K562 (cell line): ENCODE data around the gene NDFIP2. TPM values are rescaled to one million over a fixed set of nuclear protein-coding genes. Genes with fewer than 3 reads are reported as not detected.

ENCODE experiments used
- ATAC-seq: fragments of 200-7000 bp; cut with Tn5 transposase; 3 replicates; pipeline ENCODE4 v1.9.1; 2020; ENCODE audit warnings: moderate library complexity
- BruUV-seq: library from RNA; stranded (reverse); fragments of 400-500 nt; replicated peaks from 2 replicates; lab custom pipeline; 2021; lab: Mats Ljungman, UMichigan
- CTCF ChIA-PET: fragments of 300-600 bp; formaldehyde crosslinking; extraction: SDS; loops from one replicate; lab custom pipeline; 2021; ENCODE audit warnings: low intra/inter-chr PET ratio; lab: Yijun Ruan, JAX
- POLR2A ChIA-PET: fragments of 300-600, 350-650 bp; sonication (Branson Sonifier 250); formaldehyde crosslinking; extraction: SDS; loops from one replicate; lab custom pipeline; 2021; ENCODE audit warnings: antibody characterized with exemption, inconsistent platforms; lab: Yijun Ruan, JAX
- DNase-seq, 4 experiments: peaks; one replicate each; pipeline versions ENCODE4 v3.0.0 to v3.0.0-alpha.2; 2011 to 2018; ENCODE audit warnings: low spot score in 3 of 4, mixed read lengths in 3 of 4; ENCODE audit errors: extremely low read depth in 1 of 4
- FAIRE-seq: peaks from 2 replicates; lab custom pipeline; 2011; peaks lifted over from hg19 to GRCh38; lab: Jason Lieb, UNC
- H2AFZ ChIP-seq: 2 replicates; pipeline ENCODE4 v1.6.0; 2011; ENCODE audit warnings: low read depth, low read length, control low read depth, inconsistent platforms
- H3K27ac ChIP-seq: fragments of 200-600 bp; 3 replicates; pipeline ENCODE4 v1.8.0; 2011; ENCODE audit warnings: low read depth, mild to moderate bottlenecking, control low read depth, inconsistent platforms, low read length, moderate library complexity, mixed read lengths; ENCODE audit errors: extremely low read depth
- H3K27me3 ChIP-seq, 2 experiments: fragments of 300-600 bp in 1 of 2; 2 replicates in 1 of 2; 3 replicates in 1 of 2; pipeline versions ENCODE4 v1.6.0 to v1.8.0; 2011; ENCODE audit warnings: inconsistent platforms in 2 of 2, low read length in 2 of 2, mild to moderate bottlenecking in 1 of 2, mixed read lengths in 1 of 2, moderate library complexity in 1 of 2; ENCODE audit not compliant: control insufficient read depth in 2 of 2, insufficient read depth in 2 of 2
- H3K36me3 ChIP-seq: fragments of 300-600 bp; 3 replicates; pipeline ENCODE4 v1.8.0; 2011; ENCODE audit warnings: mild to moderate bottlenecking, low read length, inconsistent platforms; ENCODE audit not compliant: control insufficient read depth, insufficient read depth
- H3K4me1 ChIP-seq, 2 experiments: fragments of 200-600 bp in 1 of 2; replicated peaks in 1 of 2; 2 replicates in 1 of 2; 3 replicates in 1 of 2; pipeline versions ENCODE4 v1.5.1 to v1.8.0; 2011; ENCODE audit warnings: inconsistent platforms in 2 of 2, low read length in 2 of 2, mild to moderate bottlenecking in 1 of 2, mixed read lengths in 1 of 2, moderate library complexity in 1 of 2; ENCODE audit not compliant: control insufficient read depth in 2 of 2, insufficient read depth in 2 of 2
- H3K4me2 ChIP-seq: 2 replicates; pipeline ENCODE4 v1.6.1; 2011; ENCODE audit warnings: low read length, control low read depth, inconsistent platforms, mixed read lengths; ENCODE audit not compliant: insufficient read depth
- H3K4me3 ChIP-seq: fragments of 200-600 bp; sonication (generic), shearing (Covaris generic); 2 replicates; pipeline ENCODE4 v1.5.1; 2016; ENCODE audit warnings: control low read depth, inconsistent platforms
- H3K79me2 ChIP-seq: fragments of 200-600 bp; 3 replicates; pipeline ENCODE4 v1.8.0; 2011; ENCODE audit warnings: low read length, inconsistent platforms; ENCODE audit not compliant: control insufficient read depth, insufficient read depth
- H3K9ac ChIP-seq, 2 experiments: 2 replicates each; pipeline versions ENCODE4 v1.6.0 to v1.6.1; 2011; ENCODE audit warnings: low read depth in 2 of 2, low read length in 2 of 2, control low read depth in 1 of 2, inconsistent platforms in 1 of 2, mild to moderate bottlenecking in 1 of 2, mixed read lengths in 1 of 2; ENCODE audit not compliant: insufficient read depth in 1 of 2
- H3K9me1 ChIP-seq: one replicate; pipeline ENCODE4 v1.6.0; 2011; ENCODE audit warnings: inconsistent platforms, mild to moderate bottlenecking, low read length, moderate library complexity; ENCODE audit not compliant: control insufficient read depth, insufficient read depth
- H3K9me3 ChIP-seq: replicated peaks from 2 replicates; pipeline ENCODE4 v1.5.1; 2011; ENCODE audit warnings: low read depth, low read length, inconsistent platforms; ENCODE audit not compliant: control insufficient read depth, insufficient read depth
- H4K20me1 ChIP-seq: replicated peaks from 2 replicates; pipeline ENCODE4 v1.6.1; 2011; ENCODE audit warnings: low read length, inconsistent platforms, mixed read lengths; ENCODE audit not compliant: control insufficient read depth, insufficient read depth
- ATF4 ChIP-seq: fragments of 450-650 bp; formaldehyde crosslinking; IDR thresholded peaks from 2 replicates; pipeline ENCODE4 v1.4.0; 2022; ENCODE audit warnings: mild to moderate bottlenecking, moderate library complexity
- ATF7 ChIP-seq: fragments of 450-650 bp; IDR thresholded peaks from 2 replicates; pipeline ENCODE4 v1.7.1; 2014; ENCODE audit warnings: mild to moderate bottlenecking, moderate library complexity
- NCOA1 ChIP-seq: fragments of 450-650 bp; IDR thresholded peaks from 2 replicates; pipeline ENCODE4 v1.6.1; 2016; ENCODE audit warnings: low read depth
- NCOR1 ChIP-seq: fragments of 450-650 bp; IDR thresholded peaks from 2 replicates; pipeline ENCODE4 v1.6.1; 2016; ENCODE audit warnings: mild to moderate bottlenecking, moderate library complexity
- POLR3A ChIP-seq: IDR thresholded peaks from 2 replicates; pipeline ENCODE4 v1.6.1; 2011; ENCODE audit warnings: borderline replicate concordance, mild to moderate bottlenecking, moderate library complexity; ENCODE audit not compliant: insufficient read length, insufficient read depth; ENCODE audit errors: extremely low read depth
- RBM25 ChIP-seq: fragments of 200-400 bp; formaldehyde crosslinking; IDR thresholded peaks from 2 replicates; pipeline ENCODE4 v1.6.1; 2018; ENCODE audit warnings: low read length, low read depth, moderate library complexity; ENCODE audit not compliant: severe bottlenecking
- SNIP1 ChIP-seq: fragments of 450-650 bp; IDR thresholded peaks from 2 replicates; pipeline ENCODE4 v1.7.1; 2017; ENCODE audit warnings: low read depth, mild to moderate bottlenecking
- ZNF175 ChIP-seq: fragments of 200-800 bp; sonication (Bioruptor generic); IDR thresholded peaks from 2 replicates; pipeline ENCODE4 v1.6.1; 2016; ENCODE audit warnings: low read depth, mild to moderate bottlenecking, missing genetic modification characterization, missing compliant biosample characterization
- ZNF347 ChIP-seq: fragments of 450-650 bp; formaldehyde crosslinking; IDR thresholded peaks from 2 replicates; pipeline ENCODE4 v1.4.0; 2020; ENCODE audit warnings: low read depth, mild to moderate bottlenecking, moderate library complexity
- ZNF512 ChIP-seq: IDR thresholded peaks from 2 replicates; pipeline ENCODE4 v1.6.1; 2016; ENCODE audit warnings: missing genetic modification characterization, missing compliant biosample characterization
- ZNF740 ChIP-seq, 3 experiments: fragments of 200-800 bp in 1 of 3; sonication (Bioruptor generic) in 1 of 3; sonication (generic) in 1 of 3; formaldehyde crosslinking in 1 of 3; IDR thresholded peaks; 2 replicates each; pipeline versions ENCODE4 v1.6.1 to v1.8.0; 2016 to 2022; ENCODE audit warnings: mild to moderate bottlenecking in 2 of 3, missing compliant biosample characterization in 2 of 3, missing genetic modification characterization in 2 of 3, missing genetic modification reagents in 1 of 3
- WGBS: fragments of 100-300 bp; shearing (Covaris generic); methylation state at CpG from one replicate; pipeline ENCODE4 v1.1.6; 2016; ENCODE audit warnings: low coverage, mixed read lengths; ENCODE audit not compliant: insufficient coverage; ENCODE audit errors: missing lambda C conversion rate; 5-methylcytosine and 5-hydroxymethylcytosine counted together
- in situ Hi-C: fragments of 300-500 bp; cut with MboI; formaldehyde crosslinking; loops from 4 replicates; pipeline ENCODE4 v1.15.0; 2018; ENCODE audit warnings: inconsistent platforms, mixed read lengths
- intact Hi-C: fragments of 100-400 bp; cut with micrococcal nuclease; formaldehyde crosslinking; loops from 2 replicates; pipeline ENCODE4 v1.14.2; 2022
- polyA plus RNA-seq, 8 experiments: library from polyadenylated mRNA; depleted of rRNA in 4 of 8; stranded (reverse) in 5 of 8; unstranded in 3 of 8; fragments of >200 nt; fragmentation: Nextera tagmentation in 2 of 8; fragmentation: Illumina TruSeq in 1 of 8; extraction: Ambion mirVana in 2 of 8; extraction: Trizol in 1 of 8; gene quantifications; 2 replicates each; pipeline versions ENCODE4 v1.2.1 to v1.2.3, GENCODE V29; 2011 to 2014; ENCODE audit warnings: inconsistent platforms in 1 of 8, missing spikeins in 1 of 8
- total RNA-seq, 7 experiments: library from RNA; depleted of rRNA in 6 of 7; stranded (reverse); fragments of >200 nt in 6 of 7; fragmentation: Illumina TruSeq in 2 of 7; extraction: Trizol in 2 of 7; gene quantifications; 2 replicates each; pipeline versions ENCODE4 v1.2.1 to v1.2.3, GENCODE V29; 2011 to 2021; ENCODE audit warnings: low replicate concordance in 1 of 7

NDFIP2 gene
- total and polyA plus RNA-seq, 9 of the 15 experiments (the other 6 are each of a cell fraction or from before 2014, with no cell fraction given): 13.4 to 54.4 (median 27.8) TPM

- no peaks in the 10 kb centered on the region for H3K9me3 ChIP-seq
- no TSS peak for BruUV-seq
- no peak overlapping the region for H3K27ac ChIP-seq
- no peaks in the 10 kb centered on the region for H3K27me3 ChIP-seq
- CTCF ChIA-PET: no interaction called here
- H3K4me2 ChIP-seq: no peak overlapping the region
- H3K36me3 ChIP-seq: peaks cover 14% of the 10 kb centered on the region; the same call in 1 of the 3 replicates
- H2AFZ ChIP-seq: no peak overlapping the region
- ATAC-seq (no peak), FAIRE-seq (no peak), DNase-seq (no peak)
- 56% methylated on average over 3 of the region's 3 CpGs for WGBS
- POLR2A ChIA-PET: no interaction called here
- in situ Hi-C loops (no loop called here), intact Hi-C loops (no loop called here)
- H3K9me1 ChIP-seq: no peaks in the 10 kb centered on the region
- no peak overlapping the region for H3K4me3 ChIP-seq
- H3K79me2 ChIP-seq: 0 out of 3 replicates have a peak, but pooled peaks cover 9% of the 10 kb centered on the region
- TF ChIP-seq ZNF512 (tag): no peak
- no peak for TF ChIP-seq NCOA1
- no peak for TF ChIP-seq ATF7
- TF ChIP-seq ZNF740 (CRISPR knock-in tag; IDR thresholded peaks at IDR 0.05): no peak
- TF ChIP-seq ZNF740 (tag; IDR thresholded peaks at IDR 0.05): no peak
- TF ChIP-seq SNIP1: no peak
- no peak for TF ChIP-seq ZNF175
- no peak for TF ChIP-seq ATF4 (CRISPR knock-in tag)
- no peak for TF ChIP-seq ZNF347 (CRISPR knock-in tag)
- TF ChIP-seq POLR3A: no peak
- TF ChIP-seq RBM25: no peak
- TF ChIP-seq NCOR1: no peak
- H4K20me1 ChIP-seq: no peaks in the 10 kb centered on the region
- no peaks in the 10 kb centered on the region; a peak in 1 of 5 replicates for H3K4me1 ChIP-seq
- H3K9ac ChIP-seq: no peak overlapping the region
Observed at GRCh38 chr13:79519255-79519654, 38.3 kb downstream of the NDFIP2 start.
